Retinal pigment epithelial cell (primary cell): ENCODE data around the gene SKI.

Source experiments
- DNase-seq: peaks from one replicate; pipeline ENCODE4 v3.0.0-alpha.2; 2010; ENCODE audit warnings: low read depth
- H3K4me3 ChIP-seq: 2 replicates; pipeline ENCODE4 v1.5.1; 2011; ENCODE audit warnings: mild to moderate bottlenecking, low read length, control low read depth, moderate library complexity
- CTCF ChIP-seq: conservative IDR thresholded peaks from 2 replicates; pipeline ENCODE4 v1.5.1; 2011; ENCODE audit warnings: low read depth, low read length, control low read depth, inconsistent platforms

SKI gene

GRCh38 chr1:2200308-2200943, 27.7 kb upstream of the SKI start:
- no peak overlapping the region for H3K4me3 ChIP-seq

GRCh38 chr1:2201062-2201461, 27.1 kb upstream of the SKI start:
- H3K4me3 ChIP-seq: no peak overlapping the region
- TF ChIP-seq CTCF: no peak
- no peak for DNase-seq

More at GRCh38 chr1:2200308-2200943, 27.7 kb upstream of the SKI start:
- no peak for TF ChIP-seq CTCF
- DNase-seq: no peak

GRCh38 chr1:2202008-2202575, 26.0 kb upstream of the SKI start:
- no peak overlapping the region for H3K4me3 ChIP-seq
- no peak for DNase-seq
- no peak for TF ChIP-seq CTCF

GRCh38 chr1:2202843-2203601, 25.1 kb upstream of the SKI start:
- TF ChIP-seq CTCF: no peak
- no peak for DNase-seq
- no peak overlapping the region for H3K4me3 ChIP-seq

GRCh38 chr1:2203671-2204414, 24.3 kb upstream of the SKI start:
- H3K4me3 ChIP-seq: peak overlapping the region; percentile 58
- no peak for TF ChIP-seq CTCF
- DNase-seq: no peak

- DNase-seq: no peak
- peak overlapping the region; percentile 58 for H3K4me3 ChIP-seq
- no peak for TF ChIP-seq CTCF
Measured at GRCh38 chr1:2204415-2205190, 23.5 kb upstream of the SKI start.
